Spleen (tissue), 11 donors: ENCODE data around the gene CXXC4. TPM values are rescaled to one million over a fixed set of nuclear protein-coding genes. Genes with fewer than 3 reads are reported as not detected.

Experiments
- DNase-seq: peaks from one replicate; pipeline ENCODE4 v3.0.0-alpha.2; 2020
- H3K27ac ChIP-seq, 8 donors: fragments of 200-600 bp; sonication (generic) in 7 of 8; 1 replicate in 4 of 8; 2 replicates in 4 of 8; pipeline versions ENCODE4 v1.5.0 to v1.8.0; 2016 to 2021; ENCODE audit warnings: inconsistent platforms in 4 of 8, mild to moderate bottlenecking in 4 of 8, moderate library complexity in 1 of 8
- H3K27me3 ChIP-seq, 7 donors: fragments of 200-600 bp; sonication (generic) in 6 of 7; replicated peaks in 1 of 7; 1 replicate in 4 of 7; 2 replicates in 3 of 7; pipeline versions ENCODE4 v1.5.0 to v1.8.0; 2016 to 2021; ENCODE audit warnings: inconsistent platforms in 3 of 7, mild to moderate bottlenecking in 1 of 7
- H3K36me3 ChIP-seq, 6 donors: fragments of 200-600 bp; sonication (generic) in 5 of 6; 1 replicate in 4 of 6; 2 replicates in 2 of 6; pipeline versions ENCODE4 v1.5.0 to v1.8.0; 2016 to 2021; ENCODE audit warnings: inconsistent platforms in 2 of 6
- H3K4me1 ChIP-seq, 6 donors: fragments of 200-600 bp; sonication (generic) in 5 of 6; 1 replicate in 3 of 6; 2 replicates in 3 of 6; pipeline versions ENCODE4 v1.5.0 to v1.8.0; 2016 to 2021; ENCODE audit warnings: inconsistent platforms in 3 of 6
- H3K4me3 ChIP-seq, 8 donors: fragments of 200-600 bp; sonication (generic) in 7 of 8; 1 replicate in 4 of 8; 2 replicates in 4 of 8; pipeline versions ENCODE4 v1.5.0 to v1.8.0; 2016 to 2021; ENCODE audit warnings: inconsistent platforms in 4 of 8, mild to moderate bottlenecking in 4 of 8, moderate library complexity in 2 of 8
- H3K9me3 ChIP-seq, 8 donors: fragments of 200-600 bp; sonication (generic) in 7 of 8; 1 replicate in 4 of 8; 2 replicates in 4 of 8; pipeline versions ENCODE4 v1.5.0 to v1.8.0; 2016 to 2021; ENCODE audit warnings: inconsistent platforms in 4 of 8
- POLR2A ChIP-seq, 3 donors: fragments of 450-650 bp; IDR thresholded peaks; one replicate each; pipeline ENCODE4 v1.5.1; 2017; ENCODE audit warnings: antibody characterized with exemption in 3 of 3, mild to moderate bottlenecking in 1 of 3
- POLR2AphosphoS5 ChIP-seq, 3 donors: sonication (generic); formaldehyde crosslinking; IDR thresholded peaks; one replicate each; pipeline ENCODE4 v1.5.1; 2017; ENCODE audit warnings: antibody characterized with exemption in 3 of 3
- WGBS, 5 donors: extraction: QIAGEN DNeasy Blood & Tissue Kit in 3 of 5; methylation state at CpG; one replicate each; pipeline versions ENCODE4 v1.1.5 to v1.1.7; 2013 to 2018; 5-methylcytosine and 5-hydroxymethylcytosine counted together
- intact Hi-C: fragments of 100-400 bp; cut with DNase I; formaldehyde crosslinking; loops from one replicate; pipeline ENCODE4 v1.15.0; 2023; ENCODE audit warnings: low total_unique reads
- polyA plus RNA-seq, 3 donors: library from polyadenylated mRNA; stranded (reverse); fragments of 200-250 nt; gene quantifications; one replicate each; pipeline ENCODE4 v1.2.1, GENCODE V29; 2013
- total RNA-seq, 7 donors: library from RNA; depleted of rRNA in 3 of 7; stranded (reverse); fragments of >200 nt in 3 of 7; fragmentation: NEBNext Ultra II Directional in 4 of 7; extraction: Animal tissue kit (Norgen Biotek cat#: 25700) in 4 of 7; gene quantifications; one replicate each; pipeline versions ENCODE4 v1.1.0 to v1.2.1, GENCODE V29; 2016 to 2021
- TF ChIP-seq, protein P1 (sequence below), 11 experiments: fragments of 200-600 bp in 7 of 11; fragments of 450-650 bp in 4 of 11; sonication (generic) in 4 of 11; IDR thresholded peaks in 8 of 11; conservative IDR thresholded peaks in 3 of 11; 1 replicate in 7 of 11; 2 replicates in 4 of 11; pipeline versions ENCODE4 v1.4.0 to v1.8.0; 2016 to 2021; ENCODE audit warnings: antibody characterized with exemption in 11 of 11, inconsistent platforms in 4 of 11, mild to moderate bottlenecking in 1 of 11
- donor health status: healthy with polysubstance abuse.
- donor health status: DM: no; HTN: no; CAD: no; lungs with moderate emphysema.
- donor health status: DM: no; HTN: no; CAD: no.
- donor health status: Bipolar disorder and iron deficiency.
- donor health status: healthy.
- donor health status: DM: no; HTN: no; CAD: no.
- donor health status: DM: yes; HTN: yes; CAD: no.

Gene CXXC4
- total and polyA plus RNA-seq, 10 donors = 0.09 to 1.6 (median 0.54) TPM

DNA sequence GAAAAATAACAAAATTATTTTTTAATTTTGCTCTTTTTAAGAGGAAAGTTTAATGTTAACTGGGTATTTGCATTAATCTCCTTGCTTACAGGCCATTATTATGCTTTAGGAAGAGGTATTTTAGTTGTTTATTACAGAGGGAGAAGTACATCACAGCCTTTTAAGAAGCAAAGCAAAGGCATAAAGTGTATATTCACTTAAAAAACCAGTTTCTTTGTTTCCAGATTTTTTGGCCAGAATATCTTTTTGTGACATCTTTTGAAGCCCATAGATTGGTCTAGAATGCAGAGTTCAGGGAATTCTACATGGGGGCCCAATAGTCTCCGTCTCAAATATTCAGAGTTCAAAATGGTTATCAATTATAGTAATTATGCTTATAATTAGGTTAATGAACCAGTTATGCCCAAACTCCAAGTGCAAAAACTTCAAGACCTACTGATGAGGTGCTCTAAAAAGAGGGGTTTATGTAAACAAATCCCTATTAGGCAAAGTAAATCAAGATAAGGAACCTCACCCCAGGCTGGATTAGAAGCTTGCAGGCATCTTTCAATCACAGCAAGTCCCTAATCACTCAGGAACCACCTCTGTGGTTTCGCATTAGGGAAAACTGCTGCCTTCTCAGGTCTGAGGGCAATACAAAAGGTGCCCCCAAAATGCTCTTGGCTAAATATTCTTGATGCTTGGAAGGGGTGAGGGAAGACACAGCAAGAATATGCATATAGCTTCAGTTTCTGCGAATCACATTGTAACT lies 1.4 kb downstream of the CXXC4 start:
- H3K27ac ChIP-seq = peak overlapping the region in 2 of 8 donors; percentile 18 to 78
- no peaks in the 10 kb centered on the region for H3K9me3 ChIP-seq
- WGBS, 5 donors = 83 to 98% (median 91%) methylated on average over 3 of the region's 3 CpGs
- DNase-seq = no peak
- H3K4me3 ChIP-seq = peak overlapping the region in 1 of 8 donors; percentile 64
- no peaks in the 10 kb centered on the region for H3K36me3 ChIP-seq
- intact Hi-C loops = no loop called here
- peaks cover 0 to 50% (median 26%) of the 10 kb centered on the region in 6 donors for H3K4me1 ChIP-seq
- peaks cover 0 to 92% (median 35%) of the 10 kb centered on the region in 7 donors for H3K27me3 ChIP-seq
- TF ChIP-seq POLR2AphosphoS5 (IDR thresholded peaks at IDR 0.05) (no peak), POLR2A (IDR thresholded peaks at IDR 0.05) (no peak)
- TF ChIP-seq, protein P1, sequence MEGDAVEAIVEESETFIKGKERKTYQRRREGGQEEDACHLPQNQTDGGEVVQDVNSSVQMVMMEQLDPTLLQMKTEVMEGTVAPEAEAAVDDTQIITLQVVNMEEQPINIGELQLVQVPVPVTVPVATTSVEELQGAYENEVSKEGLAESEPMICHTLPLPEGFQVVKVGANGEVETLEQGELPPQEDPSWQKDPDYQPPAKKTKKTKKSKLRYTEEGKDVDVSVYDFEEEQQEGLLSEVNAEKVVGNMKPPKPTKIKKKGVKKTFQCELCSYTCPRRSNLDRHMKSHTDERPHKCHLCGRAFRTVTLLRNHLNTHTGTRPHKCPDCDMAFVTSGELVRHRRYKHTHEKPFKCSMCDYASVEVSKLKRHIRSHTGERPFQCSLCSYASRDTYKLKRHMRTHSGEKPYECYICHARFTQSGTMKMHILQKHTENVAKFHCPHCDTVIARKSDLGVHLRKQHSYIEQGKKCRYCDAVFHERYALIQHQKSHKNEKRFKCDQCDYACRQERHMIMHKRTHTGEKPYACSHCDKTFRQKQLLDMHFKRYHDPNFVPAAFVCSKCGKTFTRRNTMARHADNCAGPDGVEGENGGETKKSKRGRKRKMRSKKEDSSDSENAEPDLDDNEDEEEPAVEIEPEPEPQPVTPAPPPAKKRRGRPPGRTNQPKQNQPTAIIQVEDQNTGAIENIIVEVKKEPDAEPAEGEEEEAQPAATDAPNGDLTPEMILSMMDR (IDR thresholded peaks at IDR 0.05 in 8 of 11, conservative IDR thresholded peaks at IDR 0.05 in 3 of 11) = no peak

DNA sequence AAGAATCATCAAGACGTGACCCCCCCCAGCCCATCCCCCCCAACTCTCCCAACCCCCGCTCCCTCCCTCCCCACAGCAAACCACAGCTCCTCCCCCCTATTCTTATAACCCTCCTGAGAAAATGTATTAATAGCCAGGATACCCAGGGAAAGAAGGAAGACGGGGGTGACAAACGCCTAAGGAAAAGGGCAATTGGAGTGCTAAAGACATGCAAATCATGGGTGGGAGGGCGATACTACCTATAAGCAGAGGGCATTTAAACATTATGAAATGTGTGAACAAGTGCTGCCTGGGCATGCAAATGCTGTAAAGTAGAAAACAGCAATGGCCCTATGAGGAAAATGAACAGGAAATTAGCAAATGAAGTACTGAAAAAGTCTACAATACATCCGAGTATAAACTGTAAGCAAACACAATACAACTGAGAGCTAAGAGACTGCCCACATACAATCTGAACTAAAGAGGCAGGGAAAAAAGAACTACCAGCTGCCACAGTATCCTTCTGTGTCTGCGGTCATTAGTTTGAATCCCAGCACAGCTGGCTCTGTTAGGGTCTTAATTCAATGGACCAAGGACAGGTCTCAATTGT lies 2.4 kb downstream of the CXXC4 start:
- Histone ChIP-seq H3K27ac (peak overlapping the region in 5 of 8 donors; percentile 18 to 78 (median 65)), H3K27me3 (peaks cover 0 to 91% (median 35%) of the 10 kb centered on the region in 7 donors), H3K9me3 (no peaks in the 10 kb centered on the region), H3K36me3 (no peaks in the 10 kb centered on the region), H3K4me1 (peaks cover 0 to 50% (median 26%) of the 10 kb centered on the region in 6 donors), H3K4me3 (peak overlapping the region in 4 of 8 donors; percentile 41 to 71 (median 48))
- no peak for TF ChIP-seq POLR2AphosphoS5 (IDR thresholded peaks at IDR 0.05)
- no peak for TF ChIP-seq POLR2A (IDR thresholded peaks at IDR 0.05)
- TF ChIP-seq, protein P1 (IDR thresholded peaks at IDR 0.05 in 8 of 11, conservative IDR thresholded peaks at IDR 0.05 in 3 of 11) = no peak
- DNase-seq = no peak
- intact Hi-C loops = no loop called here
- 9 to 17% (median 12%) methylated on average over 7 of the region's 7 CpGs for WGBS, 5 donors

DNA sequence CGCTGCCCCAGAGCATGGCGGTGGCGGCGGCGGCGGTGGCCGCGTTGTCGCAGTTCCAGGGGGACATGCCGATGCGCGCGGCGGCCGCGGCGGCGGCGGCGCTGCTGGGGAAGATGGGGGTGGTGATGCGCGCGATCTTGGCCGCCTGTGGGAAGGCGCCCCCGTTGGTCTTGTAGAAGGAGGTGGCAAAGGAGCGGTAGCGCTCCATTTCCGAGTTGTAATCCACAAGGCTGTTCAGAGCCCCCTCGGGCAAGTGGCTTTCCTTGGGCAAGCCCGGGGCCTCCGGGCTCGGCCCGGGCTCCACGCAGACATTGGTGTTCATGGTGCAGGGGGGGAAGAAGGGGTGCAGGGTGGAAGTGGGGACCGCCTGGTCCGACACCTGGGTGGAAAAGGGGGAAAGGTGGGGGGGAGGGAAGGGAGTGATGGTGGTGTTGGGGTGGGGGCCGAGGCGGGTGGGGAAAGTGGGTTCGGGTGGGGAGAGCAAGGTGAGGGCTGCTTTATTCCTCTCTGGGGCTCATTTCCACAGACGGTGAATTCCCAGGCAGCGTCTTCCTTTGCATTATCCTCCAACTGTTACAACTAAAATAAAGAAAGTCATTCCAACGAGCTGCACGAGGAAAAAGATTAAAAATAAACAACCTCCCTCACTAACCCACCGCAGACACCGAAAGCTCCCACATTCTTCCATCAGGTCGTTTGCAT lies 3.1 kb downstream of the CXXC4 start:
- H3K36me3 ChIP-seq = no peaks in the 10 kb centered on the region
- TF ChIP-seq, protein P1 (IDR thresholded peaks at IDR 0.05 in 8 of 11, conservative IDR thresholded peaks at IDR 0.05 in 3 of 11) = no peak
- TF ChIP-seq POLR2AphosphoS5 (IDR thresholded peaks at IDR 0.05) = peak in 1 of 3 donors; percentile 9
- TF ChIP-seq POLR2A (IDR thresholded peaks at IDR 0.05) = no peak
- H3K9me3 ChIP-seq = no peaks in the 10 kb centered on the region
- peaks cover 0 to 85% (median 35%) of the 10 kb centered on the region in 7 donors for H3K27me3 ChIP-seq
- peaks cover 0 to 50% (median 26%) of the 10 kb centered on the region in 6 donors for H3K4me1 ChIP-seq
- peak; percentile 79 for DNase-seq
- H3K27ac ChIP-seq = peak overlapping the region in 4 of 8 donors; percentile 60 to 78 (median 68)
- intact Hi-C loops = no loop called here
- peak overlapping the region; percentile 20 to 71 (median 40) for H3K4me3 ChIP-seq
- WGBS, 5 donors = 1 to 4% (median 2%) methylated on average over 20 to 47 of the region's 47 CpGs
